Measurements from ENCODE around the gene SEL1L3. TPM values are rescaled to one million over a fixed set of nuclear protein-coding genes. Genes with fewer than 3 reads are reported as not detected.

The SEL1L3 gene
- total and polyA plus RNA-seq, 4 donors = 3.3 to 13.1 (median 5.7) TPM

DNA sequence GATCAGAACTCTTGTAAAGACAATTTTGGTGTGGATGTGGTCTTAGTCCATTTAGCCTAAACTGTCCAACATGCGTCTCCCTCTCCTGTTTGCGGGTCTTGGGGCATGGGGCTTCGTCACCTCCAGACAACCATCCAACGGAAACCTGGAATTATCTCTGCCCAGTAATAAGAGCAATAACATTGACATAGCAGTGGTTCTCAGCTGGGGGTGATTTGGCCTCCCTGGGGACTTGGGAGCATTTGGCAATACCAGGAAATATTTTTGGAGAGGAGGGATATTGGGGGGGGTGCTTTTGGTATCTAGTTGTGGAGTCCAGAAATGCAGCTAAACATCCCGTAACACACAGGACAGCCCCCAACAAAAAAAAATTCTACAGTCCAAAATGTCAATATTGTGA is 47.2 kb downstream of the SEL1L3 start:
- TF ChIP-seq YY1 (IDR thresholded peaks at IDR 0.05) (no peak), JUND (IDR thresholded peaks at IDR 0.05) (no peak), FOXA1 (IDR thresholded peaks at IDR 0.05) (no peak), RAD21 (IDR thresholded peaks at IDR 0.05) (no peak), ZBTB33 (IDR thresholded peaks at IDR 0.05) (no peak), NR2F2 (IDR thresholded peaks at IDR 0.05) (no peak), TAF1 (conservative IDR thresholded peaks at IDR 0.05) (no peak), HNF4G (IDR thresholded peaks at IDR 0.05) (no peak), SP1 (IDR thresholded peaks at IDR 0.05) (no peak)
- TF ChIP-seq, protein P1, sequence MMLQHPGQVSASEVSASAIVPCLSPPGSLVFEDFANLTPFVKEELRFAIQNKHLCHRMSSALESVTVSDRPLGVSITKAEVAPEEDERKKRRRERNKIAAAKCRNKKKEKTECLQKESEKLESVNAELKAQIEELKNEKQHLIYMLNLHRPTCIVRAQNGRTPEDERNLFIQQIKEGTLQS (IDR thresholded peaks at IDR 0.05) = no peak
- TF ChIP-seq, protein P2, sequence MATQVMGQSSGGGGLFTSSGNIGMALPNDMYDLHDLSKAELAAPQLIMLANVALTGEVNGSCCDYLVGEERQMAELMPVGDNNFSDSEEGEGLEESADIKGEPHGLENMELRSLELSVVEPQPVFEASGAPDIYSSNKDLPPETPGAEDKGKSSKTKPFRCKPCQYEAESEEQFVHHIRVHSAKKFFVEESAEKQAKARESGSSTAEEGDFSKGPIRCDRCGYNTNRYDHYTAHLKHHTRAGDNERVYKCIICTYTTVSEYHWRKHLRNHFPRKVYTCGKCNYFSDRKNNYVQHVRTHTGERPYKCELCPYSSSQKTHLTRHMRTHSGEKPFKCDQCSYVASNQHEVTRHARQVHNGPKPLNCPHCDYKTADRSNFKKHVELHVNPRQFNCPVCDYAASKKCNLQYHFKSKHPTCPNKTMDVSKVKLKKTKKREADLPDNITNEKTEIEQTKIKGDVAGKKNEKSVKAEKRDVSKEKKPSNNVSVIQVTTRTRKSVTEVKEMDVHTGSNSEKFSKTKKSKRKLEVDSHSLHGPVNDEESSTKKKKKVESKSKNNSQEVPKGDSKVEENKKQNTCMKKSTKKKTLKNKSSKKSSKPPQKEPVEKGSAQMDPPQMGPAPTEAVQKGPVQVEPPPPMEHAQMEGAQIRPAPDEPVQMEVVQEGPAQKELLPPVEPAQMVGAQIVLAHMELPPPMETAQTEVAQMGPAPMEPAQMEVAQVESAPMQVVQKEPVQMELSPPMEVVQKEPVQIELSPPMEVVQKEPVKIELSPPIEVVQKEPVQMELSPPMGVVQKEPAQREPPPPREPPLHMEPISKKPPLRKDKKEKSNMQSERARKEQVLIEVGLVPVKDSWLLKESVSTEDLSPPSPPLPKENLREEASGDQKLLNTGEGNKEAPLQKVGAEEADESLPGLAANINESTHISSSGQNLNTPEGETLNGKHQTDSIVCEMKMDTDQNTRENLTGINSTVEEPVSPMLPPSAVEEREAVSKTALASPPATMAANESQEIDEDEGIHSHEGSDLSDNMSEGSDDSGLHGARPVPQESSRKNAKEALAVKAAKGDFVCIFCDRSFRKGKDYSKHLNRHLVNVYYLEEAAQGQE (IDR thresholded peaks at IDR 0.05) = no peak
- H3K9ac ChIP-seq (ENCODE audit: low read depth in 1 of 2, low read length in 2 of 2) = no peak overlapping the region
- no peaks in the 10 kb centered on the region for H3K4me1 ChIP-seq (ENCODE audit: control insufficient read depth in 4 of 4, insufficient read depth in 4 of 4, low read length in 3 of 4)
- no peaks in the 10 kb centered on the region for H3K27me3 ChIP-seq (ENCODE audit: control insufficient read depth in 4 of 4, insufficient read depth in 4 of 4, low read length in 3 of 4)
- DNase-seq (ENCODE audit: low spot score) = no peak
- WGBS = 94% methylated on average over 5 of the region's 5 CpGs
- H3K36me3 ChIP-seq (ENCODE audit: control insufficient read depth in 4 of 4, insufficient read depth in 3 of 4, low read depth in 1 of 4, low read length in 3 of 4) = peaks cover 0 to 8% (median 2%) of the 10 kb centered on the region in 4 donors
- H3K27ac ChIP-seq (ENCODE audit: low read depth in 1 of 2, low read length in 2 of 2) = no peak overlapping the region
- H3K9me3 ChIP-seq (ENCODE audit: control insufficient read depth in 4 of 4, low read length in 3 of 4) = no peaks in the 10 kb centered on the region
- H3K4me3 ChIP-seq (ENCODE audit: low read depth in 1 of 3, low read length in 3 of 3) = no peak overlapping the region

GRCh38 chr4:25814301-25815136 is 48.3 kb downstream of the SEL1L3 start:
- H3K9me3 ChIP-seq (ENCODE audit: control insufficient read depth in 4 of 4, low read length in 3 of 4) = no peaks in the 10 kb centered on the region
- no peak overlapping the region for H3K27ac ChIP-seq (ENCODE audit: low read depth in 1 of 2, low read length in 2 of 2)
- DNase-seq (ENCODE audit: low spot score) = no peak
- no peaks in the 10 kb centered on the region for H3K27me3 ChIP-seq (ENCODE audit: control insufficient read depth in 4 of 4, insufficient read depth in 4 of 4, low read length in 3 of 4)
- WGBS = 77% methylated on average over 13 of the region's 13 CpGs
- no peak overlapping the region for H3K4me3 ChIP-seq (ENCODE audit: low read depth in 1 of 3, low read length in 3 of 3)
- TF ChIP-seq RXRA (IDR thresholded peaks at IDR 0.05) = no peak
- TF ChIP-seq, protein P1 (IDR thresholded peaks at IDR 0.05) = no peak
- no peak for TF ChIP-seq FOXA1 (IDR thresholded peaks at IDR 0.05)
- TF ChIP-seq RAD21 (IDR thresholded peaks at IDR 0.05) = no peak
- no peak for TF ChIP-seq SP1 (IDR thresholded peaks at IDR 0.05)
- TF ChIP-seq FOXA2 (IDR thresholded peaks at IDR 0.05) = no peak
- TF ChIP-seq, protein P3, sequence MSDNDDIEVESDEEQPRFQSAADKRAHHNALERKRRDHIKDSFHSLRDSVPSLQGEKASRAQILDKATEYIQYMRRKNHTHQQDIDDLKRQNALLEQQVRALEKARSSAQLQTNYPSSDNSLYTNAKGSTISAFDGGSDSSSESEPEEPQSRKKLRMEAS (IDR thresholded peaks at IDR 0.05) = no peak
- peak; percentile 21 for TF ChIP-seq NR2F2 (IDR thresholded peaks at IDR 0.05)
- H3K36me3 ChIP-seq (ENCODE audit: control insufficient read depth in 4 of 4, insufficient read depth in 3 of 4, low read depth in 1 of 4, low read length in 3 of 4) = peaks cover 0 to 5% (median 0%) of the 10 kb centered on the region in 4 donors
- H3K4me1 ChIP-seq (ENCODE audit: control insufficient read depth in 4 of 4, insufficient read depth in 4 of 4, low read length in 3 of 4) = no peaks in the 10 kb centered on the region
- peak overlapping the region in 1 of 2 donors; percentile 28 for H3K9ac ChIP-seq (ENCODE audit: low read depth in 1 of 2, low read length in 2 of 2)
